Panc1 (cell line): ENCODE data around the gene CHRNE.

ENCODE experiments used
- POLR2AphosphoS5 ChIP-seq: IDR thresholded peaks from 2 replicates; pipeline ENCODE4 v1.6.1; 2012; ENCODE audit warnings: mild to moderate bottlenecking, low read depth, low read length, moderate library complexity
- SIN3A ChIP-seq: IDR thresholded peaks from 2 replicates; pipeline ENCODE4 v1.6.1; 2012; ENCODE audit warnings: low read depth, mild to moderate bottlenecking, low read length, moderate library complexity, borderline replicate concordance; ENCODE audit not compliant: insufficient read depth
- TCF7L2 ChIP-seq: IDR thresholded peaks from 2 replicates; pipeline ENCODE4 v1.6.1; 2011; ENCODE audit warnings: mild to moderate bottlenecking, low read depth, low read length, inconsistent platforms
- TF ChIP-seq, protein P1 (sequence below): fragments of 450-650 bp; IDR thresholded peaks from 2 replicates; pipeline ENCODE4 v1.5.1; 2017; ENCODE audit warnings: mild to moderate bottlenecking

DNA sequence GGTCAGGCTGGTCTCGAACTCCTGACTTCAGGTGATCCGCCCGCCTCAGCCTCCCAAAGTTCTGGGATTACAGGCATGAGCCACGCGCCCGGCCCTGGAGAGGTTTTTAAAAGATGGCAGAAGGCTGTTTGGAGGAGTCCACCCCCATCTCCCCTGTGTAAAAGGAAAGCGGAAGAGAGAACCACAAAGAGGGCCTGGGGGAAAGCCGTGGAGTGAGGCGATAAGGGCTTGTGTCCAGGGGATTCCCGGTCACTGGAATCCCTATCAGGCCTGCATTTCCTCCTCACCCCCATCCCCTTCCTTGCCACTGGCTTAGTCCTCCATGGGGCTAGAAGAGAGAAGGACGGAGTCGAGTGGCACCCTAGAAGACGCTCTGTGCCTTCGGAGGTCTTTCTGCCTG, 29.1 kb upstream of the CHRNE start, which contains the start of gene GP1BA:
- TF ChIP-seq, protein P1, sequence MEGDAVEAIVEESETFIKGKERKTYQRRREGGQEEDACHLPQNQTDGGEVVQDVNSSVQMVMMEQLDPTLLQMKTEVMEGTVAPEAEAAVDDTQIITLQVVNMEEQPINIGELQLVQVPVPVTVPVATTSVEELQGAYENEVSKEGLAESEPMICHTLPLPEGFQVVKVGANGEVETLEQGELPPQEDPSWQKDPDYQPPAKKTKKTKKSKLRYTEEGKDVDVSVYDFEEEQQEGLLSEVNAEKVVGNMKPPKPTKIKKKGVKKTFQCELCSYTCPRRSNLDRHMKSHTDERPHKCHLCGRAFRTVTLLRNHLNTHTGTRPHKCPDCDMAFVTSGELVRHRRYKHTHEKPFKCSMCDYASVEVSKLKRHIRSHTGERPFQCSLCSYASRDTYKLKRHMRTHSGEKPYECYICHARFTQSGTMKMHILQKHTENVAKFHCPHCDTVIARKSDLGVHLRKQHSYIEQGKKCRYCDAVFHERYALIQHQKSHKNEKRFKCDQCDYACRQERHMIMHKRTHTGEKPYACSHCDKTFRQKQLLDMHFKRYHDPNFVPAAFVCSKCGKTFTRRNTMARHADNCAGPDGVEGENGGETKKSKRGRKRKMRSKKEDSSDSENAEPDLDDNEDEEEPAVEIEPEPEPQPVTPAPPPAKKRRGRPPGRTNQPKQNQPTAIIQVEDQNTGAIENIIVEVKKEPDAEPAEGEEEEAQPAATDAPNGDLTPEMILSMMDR, result no peak
- no peak for TF ChIP-seq POLR2AphosphoS5
- no peak for TF ChIP-seq SIN3A
- no peak for TF ChIP-seq TCF7L2
